Ammon's horn (tissue), 1 donor: Measurements from ENCODE around the gene FARP2.
"Not testable (repeated sequence)": the region's sequence is repeated elsewhere in the genome, so short reads cannot be mapped to it uniquely, and the experiment has no call there.

Experiments
- DNase-seq: peaks from one replicate; pipeline ENCODE4 v3.0.0-alpha.2; 2016; ENCODE audit warnings: low spot score

The FARP2 gene

DNA sequence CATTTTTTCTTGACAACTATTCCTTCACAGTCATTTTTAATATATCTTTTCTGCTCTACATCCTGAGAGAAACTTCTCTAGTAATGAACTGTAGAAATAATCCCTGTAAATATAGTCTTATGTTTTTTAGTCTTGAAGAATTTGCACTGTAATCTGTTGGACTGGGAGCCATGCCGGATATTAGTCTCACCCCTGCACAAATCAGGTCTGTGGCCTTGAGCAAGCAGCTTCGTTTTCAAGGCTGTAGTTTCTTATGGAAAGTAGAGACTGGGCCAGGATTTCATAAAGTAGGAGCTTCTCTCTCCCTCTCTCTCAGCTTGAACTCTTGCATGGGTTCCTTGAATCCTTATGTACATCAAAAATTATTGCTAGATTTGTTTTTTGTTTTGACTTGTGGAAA, 8.7 kb downstream of the FARP2 start:
- no peak for DNase-seq

DNA sequence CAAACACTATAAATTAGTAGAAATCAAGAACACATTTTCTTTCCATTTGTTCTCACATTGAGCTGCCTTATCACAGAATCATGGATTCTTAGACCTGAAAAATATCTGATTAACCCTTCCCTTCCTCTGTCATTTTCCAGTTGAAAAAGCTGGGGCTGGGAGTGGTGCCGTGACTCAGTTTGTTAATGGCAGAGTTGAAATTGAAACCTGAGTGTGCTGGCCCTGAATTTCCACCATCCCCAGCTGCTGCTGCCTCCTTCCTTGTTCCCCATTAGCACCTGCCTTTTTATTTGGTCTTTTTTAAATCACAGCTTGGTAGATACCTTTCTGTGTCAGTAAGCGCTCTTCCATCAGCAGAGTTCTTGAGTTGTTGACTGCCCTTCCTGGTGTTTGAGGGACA, 10.6 kb downstream of the FARP2 start:
- no peak for DNase-seq

DNA sequence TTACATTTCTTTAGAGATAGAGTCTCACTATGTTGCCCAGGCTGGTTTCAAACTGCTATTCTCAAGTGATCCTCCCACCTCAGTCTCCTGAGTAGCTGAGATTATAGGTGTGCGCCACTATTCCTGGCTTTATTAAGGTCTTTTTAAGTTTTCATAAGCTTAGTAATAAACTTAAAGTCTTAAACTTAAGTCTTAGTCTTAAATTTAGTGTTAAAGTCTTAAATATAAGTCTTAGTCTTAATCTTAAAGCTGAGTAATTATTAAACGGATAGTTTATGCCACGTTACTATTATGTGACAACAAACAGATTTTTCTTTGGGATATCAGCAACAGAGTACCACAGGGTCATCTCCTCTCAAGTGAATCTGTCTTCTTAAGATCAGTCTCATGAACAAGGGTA, 12.6 kb downstream of the FARP2 start:
- DNase-seq = no peak

DNA sequence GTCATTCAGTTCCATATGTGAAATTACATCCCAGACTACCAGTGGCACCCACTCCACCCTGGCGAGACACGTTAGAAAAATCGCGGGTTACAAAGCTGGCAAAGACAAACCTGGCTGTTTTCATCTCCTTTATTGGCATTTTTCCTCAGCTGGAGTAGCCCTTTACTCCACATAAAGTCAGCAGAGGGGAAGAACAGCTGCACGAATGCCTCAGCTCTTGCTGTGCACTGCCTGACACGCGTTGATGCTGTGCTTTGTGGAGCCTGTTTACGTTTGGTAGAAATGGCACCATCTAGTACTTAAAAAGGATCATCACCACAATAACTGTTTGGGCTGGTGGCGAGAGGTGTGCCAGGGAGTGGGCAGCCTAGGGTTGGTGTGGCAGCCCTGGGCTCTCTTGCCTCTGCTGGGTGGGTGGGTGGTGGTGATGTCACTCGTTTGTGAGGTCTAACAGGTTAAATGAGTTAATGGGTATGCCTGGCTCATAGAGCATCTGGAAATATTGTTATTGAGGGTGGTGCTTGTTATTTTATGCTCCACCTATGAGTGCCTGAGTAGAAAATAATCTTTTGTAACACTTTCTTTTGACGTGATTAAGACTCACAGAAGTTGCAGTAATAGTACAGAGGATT, 16.4 kb downstream of the FARP2 start:
- peak; percentile 32 for DNase-seq

DNA sequence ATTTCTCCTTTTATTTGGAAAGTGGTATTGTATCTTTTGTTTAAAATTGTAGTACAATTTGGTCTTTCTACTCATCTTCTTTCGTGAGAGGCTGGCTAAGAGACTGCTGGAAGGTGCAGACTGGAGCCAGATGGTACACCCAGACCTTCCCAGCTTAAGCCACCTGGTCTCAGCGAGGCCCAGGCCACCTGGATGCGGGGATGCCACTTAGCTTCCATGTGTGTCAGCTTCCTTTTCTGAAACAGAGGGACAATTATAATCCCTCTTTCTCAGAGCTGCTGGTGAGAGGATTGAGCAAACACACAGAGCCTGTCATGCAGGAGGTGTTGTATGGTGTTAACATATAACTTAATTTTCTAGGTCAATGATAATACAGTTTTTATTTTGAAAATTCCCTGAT, 17.4 kb downstream of the FARP2 start:
- DNase-seq = no peak

DNA sequence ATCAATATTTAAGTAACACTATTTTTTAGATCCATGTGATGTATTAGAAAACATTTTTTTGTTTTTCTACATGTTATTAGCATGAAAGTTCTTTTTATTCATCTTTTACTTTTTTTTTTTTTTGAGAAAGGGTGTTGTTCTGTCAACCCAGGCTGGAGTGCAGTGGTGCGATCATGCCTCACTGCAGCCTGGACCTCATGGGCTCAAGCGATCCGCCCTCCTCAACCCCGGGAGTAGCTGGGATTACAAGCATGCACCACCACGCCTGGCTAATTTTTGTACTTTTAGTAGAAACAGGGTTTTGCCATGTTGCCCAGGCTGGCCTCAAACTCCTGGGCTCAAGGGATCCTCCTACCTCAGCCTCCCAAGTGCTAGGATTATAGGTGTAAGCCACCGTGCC, 17.8 kb downstream of the FARP2 start:
- not testable (repeated sequence) for DNase-seq

DNA sequence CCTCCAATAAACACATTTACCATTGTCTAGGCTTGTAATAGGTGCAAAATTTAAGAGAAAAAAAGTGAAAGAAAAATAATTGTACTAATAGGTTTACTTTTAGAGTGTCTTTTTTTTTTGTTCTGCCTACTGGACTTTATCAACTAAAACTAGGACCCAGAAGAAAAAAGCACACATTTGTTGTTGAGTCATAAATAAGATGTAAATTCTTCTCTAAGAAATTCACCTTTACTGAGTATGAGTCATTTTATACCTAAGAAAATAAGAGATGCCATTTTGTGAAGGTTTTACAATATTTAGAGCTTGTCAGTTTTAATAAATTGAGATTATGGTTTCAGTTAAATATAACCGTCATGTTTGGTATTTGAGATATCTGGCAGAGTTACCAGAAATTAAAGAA, 19.2 kb downstream of the FARP2 start:
- DNase-seq = no peak

DNA sequence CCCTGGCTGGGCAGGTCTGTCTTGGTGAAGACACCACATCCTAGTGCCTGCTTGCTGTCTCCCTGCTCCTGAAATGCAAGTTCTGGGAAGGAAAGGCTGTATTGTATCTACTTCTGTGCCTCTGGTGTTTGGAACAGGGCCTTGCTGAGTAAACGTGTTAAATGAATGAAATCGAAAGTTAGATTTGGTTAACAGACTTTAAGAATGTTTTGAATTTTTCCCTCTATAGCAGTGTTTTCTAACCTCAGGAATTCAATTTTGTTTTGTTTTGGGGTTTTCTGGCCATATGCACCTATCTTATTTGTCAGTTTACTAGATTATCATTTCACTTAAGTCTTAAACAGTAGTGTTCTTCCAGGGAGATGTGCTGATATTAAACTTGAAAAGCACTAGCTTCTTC, 20.7 kb downstream of the FARP2 start:
- no peak for DNase-seq

DNA sequence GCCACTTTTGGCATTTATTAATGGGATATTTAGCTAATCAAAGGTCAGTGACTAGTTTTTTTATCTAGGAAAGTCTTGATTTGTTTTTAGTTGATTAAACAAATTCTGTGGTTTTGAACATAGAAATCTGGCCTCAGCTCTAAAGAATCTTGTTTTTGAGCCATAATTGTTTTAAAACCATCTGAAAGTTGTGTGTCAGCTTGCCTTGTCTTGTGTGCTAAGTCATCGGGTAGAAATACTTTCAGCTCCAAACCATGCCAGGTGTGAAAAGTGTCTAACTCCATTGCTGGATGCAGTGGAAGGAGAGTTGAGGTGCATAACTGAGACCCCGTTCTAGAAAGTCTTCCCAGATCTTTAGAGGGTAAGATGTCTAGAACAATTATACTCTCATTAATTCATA, 22.7 kb downstream of the FARP2 start:
- no peak for DNase-seq

DNA sequence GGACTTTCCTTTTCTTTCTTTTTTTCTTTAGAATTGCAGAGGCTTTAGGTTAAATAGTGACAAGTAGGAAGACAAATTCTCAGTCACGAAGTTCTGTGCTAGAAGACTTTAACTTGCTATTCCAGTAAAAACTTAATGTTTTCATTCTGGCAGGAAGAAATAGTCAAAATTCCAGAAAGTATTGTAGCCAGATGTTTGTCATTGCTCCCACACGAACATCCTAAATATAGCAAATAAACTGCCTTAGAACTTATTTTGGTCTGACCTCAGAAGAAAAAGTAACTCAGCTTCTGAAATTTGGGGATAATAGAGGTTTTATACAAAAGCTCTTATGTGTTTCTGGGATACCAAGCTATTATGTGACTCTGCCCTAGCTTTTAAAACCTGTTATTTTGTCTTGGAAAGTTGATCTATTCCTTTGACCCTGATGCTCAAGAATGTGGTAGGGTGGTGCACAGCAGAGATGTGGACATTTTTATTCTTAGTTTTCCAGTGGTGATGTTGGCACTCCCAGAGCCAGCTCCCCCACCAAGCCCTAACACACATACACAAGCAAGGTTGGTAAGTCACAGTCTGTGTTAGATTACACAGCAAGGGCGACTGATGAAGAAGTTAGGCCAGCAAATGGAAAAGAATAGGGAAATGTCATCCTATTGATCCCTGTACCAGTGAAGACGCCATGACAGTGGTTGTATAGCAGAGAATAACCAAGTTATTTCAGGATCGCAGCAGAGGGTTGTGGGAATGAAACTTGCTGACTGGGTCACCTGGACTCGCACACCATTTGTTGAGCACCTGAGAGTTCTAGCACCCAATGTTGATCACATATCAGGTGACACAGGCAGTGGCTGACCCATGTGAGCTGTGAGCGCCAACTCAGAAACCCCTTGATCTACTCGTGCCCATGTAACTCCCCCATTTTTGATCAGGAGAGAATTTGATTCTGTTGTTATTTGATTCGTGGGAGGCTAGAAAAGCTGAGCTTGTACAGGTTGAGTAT, 23.7 kb downstream of the FARP2 start:
- DNase-seq = no peak

DNA sequence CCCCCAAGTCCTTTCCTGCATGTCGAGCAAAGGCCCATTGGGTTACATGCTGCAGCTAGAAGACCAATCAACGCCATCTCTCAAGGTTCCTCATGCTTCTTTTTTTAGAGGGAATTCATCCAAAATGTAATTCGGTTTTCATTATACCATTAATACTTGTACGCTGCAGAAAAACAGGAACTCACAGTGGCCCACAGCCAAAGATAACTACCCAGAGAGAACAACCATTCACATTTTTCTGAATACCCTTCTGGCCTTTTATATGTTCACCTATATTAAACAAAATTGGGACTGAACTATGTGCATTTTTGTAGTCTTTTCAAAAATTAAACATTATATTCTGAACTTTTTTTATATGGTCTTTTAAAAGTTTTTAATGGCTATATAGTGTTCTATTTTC, 25.8 kb downstream of the FARP2 start:
- DNase-seq = no peak

DNA sequence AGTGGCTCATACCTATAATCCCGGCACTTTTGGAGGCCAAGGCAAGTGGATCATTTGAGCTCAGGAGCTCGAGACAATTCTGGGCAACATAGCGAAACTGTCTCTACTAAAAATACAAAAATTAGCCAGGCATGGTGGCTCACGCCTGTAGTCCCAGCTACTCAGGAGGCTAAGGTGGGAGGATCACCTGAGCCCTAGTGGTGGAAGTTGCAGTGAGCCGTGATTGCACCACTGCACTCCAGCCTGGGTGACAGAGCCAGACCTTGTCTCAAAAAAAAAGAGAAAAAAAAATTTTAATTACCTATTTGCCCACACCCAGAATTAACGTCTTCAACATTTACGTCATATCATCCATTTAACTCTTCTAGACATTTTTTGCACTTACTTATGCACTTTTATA, 29.4 kb downstream of the FARP2 start:
- not testable (repeated sequence) for DNase-seq

DNA sequence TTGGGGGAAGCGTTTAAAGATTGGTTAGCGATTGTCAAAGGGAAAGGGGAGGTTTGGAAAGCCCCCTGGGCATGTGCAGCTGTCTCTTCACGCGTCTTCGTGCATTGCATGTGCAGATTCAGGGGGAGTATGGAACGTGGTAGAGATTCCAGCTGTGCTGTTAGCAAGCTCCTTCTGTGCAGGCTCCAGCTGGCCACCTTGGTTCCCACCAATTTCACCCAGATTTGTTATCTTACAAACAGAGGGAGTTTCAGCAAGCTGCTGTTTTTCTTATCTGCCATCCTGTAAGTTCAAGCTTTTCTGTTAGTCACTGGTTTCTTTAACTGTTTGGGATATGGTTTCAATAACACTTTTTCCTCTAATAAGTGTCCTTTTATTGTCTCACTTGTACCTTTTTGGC, 30.4 kb downstream of the FARP2 start:
- DNase-seq = no peak

DNA sequence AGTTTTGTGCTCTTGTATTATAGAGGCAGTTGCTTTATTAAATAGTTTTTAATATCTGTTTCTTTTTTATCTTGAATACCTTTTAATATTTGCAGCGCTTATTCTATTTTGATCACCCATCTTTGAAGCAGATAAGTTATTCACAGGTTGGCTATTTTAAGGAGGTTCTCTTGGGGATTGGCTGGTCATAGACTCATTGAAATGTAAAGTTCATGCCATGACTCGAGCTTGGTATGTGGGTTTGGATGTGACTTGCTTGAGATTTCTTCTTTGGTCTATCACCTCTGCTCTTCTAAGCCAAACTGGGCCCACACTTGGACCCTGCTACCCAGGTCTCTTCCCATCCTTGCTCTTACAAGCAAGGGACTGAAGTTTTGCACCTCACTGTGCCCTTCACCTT, 33.6 kb downstream of the FARP2 start:
- no peak for DNase-seq

DNA sequence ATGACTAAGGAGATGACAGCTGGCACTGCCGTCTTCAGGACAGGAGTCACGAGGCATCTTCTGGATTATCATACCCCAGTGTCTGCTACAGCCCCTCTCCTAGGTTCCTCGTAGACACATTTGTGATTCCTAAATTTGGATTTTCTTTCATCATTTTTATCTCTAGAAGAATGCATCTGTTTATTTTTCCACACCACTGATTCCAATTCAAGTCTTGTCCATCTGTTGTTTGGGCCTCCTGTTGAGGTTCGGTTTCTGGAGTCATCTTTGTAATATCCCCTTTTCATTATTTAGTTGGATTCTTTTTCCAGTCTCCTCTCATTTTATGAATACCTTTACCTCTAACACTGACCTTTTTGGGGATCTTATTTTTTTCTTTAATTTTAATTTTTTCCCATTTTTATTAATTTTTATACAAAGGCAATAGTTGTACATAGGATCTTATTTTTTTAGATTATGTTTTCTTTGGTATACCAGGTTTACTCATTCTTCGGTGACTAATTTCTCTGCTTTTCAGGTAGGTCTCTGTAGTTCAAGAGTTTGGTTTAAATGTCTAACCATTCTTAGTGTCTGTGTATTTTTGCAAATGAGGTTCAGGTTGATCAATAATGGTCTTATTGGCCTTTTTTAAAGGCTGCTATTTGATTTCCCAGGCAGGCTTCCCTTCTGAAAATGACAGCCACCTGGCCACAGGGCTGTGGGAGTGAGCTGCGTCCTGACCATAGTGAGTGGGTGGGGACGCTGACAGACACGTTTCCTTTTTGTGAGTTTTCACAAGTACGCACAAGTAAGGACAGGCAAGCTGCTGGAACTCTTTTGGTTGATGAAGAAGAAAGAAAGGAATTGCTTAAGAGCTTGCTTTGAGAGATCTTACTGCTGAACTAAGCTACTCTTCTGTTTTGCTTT, 34.5 kb downstream of the FARP2 start:
- no peak for DNase-seq

DNA sequence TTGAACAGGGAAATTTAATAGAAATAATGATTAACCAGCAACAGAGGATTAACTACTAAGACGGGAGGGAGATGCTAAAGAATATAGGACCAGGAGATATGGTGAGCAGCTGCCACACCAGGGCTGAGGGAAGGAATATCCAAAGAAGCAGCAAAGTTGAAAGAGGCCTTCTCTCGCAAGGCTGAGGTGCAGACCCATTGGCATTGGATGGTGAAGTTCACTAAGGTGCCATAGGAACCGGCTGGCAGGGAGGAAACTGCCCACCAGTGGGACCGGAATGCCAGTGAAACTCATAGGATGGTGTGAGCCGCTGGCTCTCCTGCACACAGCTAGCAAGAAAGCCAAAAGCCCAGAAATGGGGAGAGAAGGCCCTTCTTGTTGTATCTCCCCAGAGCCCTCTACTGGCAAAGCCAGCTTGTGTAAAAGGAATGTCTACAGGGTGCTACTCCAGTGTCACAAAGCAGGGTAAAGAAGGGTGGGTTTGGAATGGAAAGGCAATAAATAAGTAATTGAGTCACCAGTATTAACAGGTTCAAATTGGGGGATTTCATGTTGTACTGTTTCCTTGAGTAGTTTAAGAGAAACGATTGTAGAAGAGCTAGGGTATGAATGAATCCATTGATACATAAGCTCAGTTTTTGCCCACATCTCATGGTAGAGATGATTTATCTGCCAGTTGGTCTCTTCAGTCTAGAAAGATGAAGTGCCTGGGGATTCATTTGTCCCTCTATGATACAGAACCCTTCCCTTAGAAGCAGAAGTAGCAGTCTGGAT, 36.0 kb downstream of the FARP2 start:
- peak; percentile 66 for DNase-seq

DNA sequence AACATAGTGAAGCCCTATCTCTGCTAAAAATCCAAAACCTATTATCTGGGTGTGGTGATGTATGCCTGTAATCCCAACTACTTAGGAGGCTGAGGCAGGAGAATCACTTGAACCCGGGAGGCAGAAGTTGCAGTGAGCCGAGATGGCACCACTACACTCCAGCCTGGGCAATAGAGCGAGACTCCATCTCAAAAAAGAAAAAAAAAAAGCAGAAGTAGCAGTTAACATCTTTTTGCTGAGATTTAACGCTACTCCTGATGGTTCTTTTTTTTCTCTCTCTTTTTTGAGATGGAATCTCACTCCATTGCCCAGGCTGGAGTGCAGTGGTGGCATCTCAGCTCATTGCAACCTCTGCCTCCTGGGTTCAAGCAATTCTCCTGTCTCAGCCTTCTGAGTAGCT, 36.7 kb downstream of the FARP2 start:
- DNase-seq = not testable (repeated sequence)

DNA sequence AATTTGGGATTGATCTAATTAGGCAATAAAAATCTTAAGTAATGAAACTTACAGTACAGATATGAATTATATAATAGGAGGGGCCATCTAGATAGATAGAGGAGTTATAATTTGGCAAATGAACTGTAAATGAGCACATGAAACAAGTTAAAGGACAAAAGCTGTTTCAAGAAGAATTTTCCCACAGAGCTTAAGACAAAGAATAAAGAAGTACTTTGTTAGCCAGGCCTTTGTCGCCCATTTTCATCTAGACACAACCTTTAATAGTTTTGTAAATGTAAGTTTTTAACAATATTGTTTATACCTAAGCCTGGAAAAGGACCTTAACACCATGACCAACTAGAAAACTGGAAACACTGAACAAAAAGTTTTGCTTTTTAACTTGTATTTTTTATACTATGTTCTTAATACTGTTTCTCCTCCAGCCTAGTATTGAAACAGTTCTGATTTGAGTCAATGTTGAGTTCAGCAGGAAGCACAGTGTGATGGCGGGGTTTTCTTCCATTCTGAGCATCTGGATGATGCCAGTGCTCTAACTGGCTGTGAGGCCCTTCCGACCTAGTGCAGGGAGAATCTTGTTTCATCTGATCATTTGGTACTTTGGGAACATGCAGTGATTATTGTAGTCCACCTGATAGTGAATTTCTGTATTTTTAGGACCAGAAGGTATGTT, 37.6 kb downstream of the FARP2 start:
- DNase-seq = no peak

DNA sequence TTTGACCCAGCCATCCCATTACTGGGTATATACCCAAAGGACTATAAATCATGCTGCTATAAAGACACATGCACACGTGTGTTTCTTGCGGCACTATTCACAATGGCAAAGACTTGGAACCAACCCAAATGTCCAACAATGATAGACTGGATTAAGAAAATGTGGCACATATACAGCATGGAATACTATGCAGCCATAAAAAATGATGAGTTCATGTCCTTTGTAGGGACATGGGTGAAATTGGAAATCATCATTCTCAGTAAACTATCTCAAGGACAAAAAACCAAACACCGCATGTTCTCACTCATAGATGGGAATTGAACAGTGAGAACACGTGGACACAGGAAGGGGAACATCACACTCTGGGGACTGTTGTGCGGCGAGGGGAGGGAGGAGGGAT, 40.7 kb downstream of the FARP2 start:
- not testable (repeated sequence) for DNase-seq

DNA sequence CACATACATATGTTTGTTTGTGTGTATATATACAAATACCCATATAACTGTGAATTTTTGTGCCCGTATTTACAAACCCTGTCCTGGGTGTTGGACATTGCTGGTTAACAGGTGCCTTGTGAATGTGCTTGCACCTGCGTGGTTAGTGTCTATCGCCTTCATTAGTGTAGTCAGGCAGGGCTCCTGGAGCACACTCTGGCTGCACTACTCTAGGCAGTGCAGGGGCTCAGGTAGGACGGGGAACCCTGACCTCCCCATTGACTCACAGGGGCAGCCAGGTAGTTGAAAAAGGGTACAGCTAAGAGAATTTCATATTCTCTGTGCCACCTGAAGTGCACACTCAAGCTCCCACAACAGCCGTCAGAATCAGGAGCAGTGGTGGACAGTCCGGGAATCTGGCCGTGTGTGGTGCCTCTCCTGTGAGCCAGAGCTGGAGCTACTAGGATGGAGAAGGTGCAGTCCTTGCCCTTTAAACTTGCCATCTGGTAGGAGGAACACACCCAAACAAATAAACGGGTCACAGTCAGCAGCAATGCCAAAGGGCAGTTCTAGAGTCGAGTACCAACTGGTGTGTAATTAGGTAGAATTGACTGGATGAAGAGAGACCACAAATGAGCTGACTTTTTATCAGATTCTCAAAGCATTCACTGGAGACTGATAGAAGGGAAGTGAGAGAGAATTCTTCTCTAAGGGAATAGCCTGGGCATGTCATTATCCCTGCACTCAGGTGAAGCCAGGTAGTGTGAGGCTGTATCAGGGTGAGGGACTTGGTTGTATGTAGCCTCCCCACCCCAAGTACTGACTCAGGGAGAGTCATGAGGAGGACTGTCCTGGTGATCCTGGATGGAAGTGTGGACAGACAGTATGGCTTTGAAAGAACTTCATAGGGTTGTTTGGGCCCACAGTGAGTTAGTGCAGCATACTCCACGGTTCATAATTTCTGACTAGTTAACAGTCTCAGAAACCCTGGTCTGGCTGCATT, 44.1 kb downstream of the FARP2 start:
- DNase-seq = no peak
